Activated CD8-positive, alpha-beta T cell treated with anti-CD3 and anti-CD28 coated beads for 36 hours (primary cell): ENCODE data around the gene KLK5. TPM values are rescaled to one million over a fixed set of nuclear protein-coding genes. Genes with fewer than 3 reads are reported as not detected.

Experiments
- ATAC-seq: fragments of 200-7000 bp; cut with Tn5 transposase; one replicate; pipeline ENCODE4 v1.10.0; 2021; ENCODE audit warnings: mild to moderate bottlenecking, moderate library complexity
- CTCF ChIA-PET: fragments of 350-600 bp; sonication (Branson Sonifier 250); formaldehyde crosslinking; loops from one replicate; lab custom pipeline; 2021; ENCODE audit warnings: antibody characterized with exemption; lab: Charles Lee
- POLR2A ChIA-PET: fragments of 350-600 bp; sonication (Branson Sonifier 250); formaldehyde crosslinking; loops from one replicate; lab custom pipeline; 2021; ENCODE audit warnings: antibody characterized with exemption; lab: Charles Lee
- DNase-seq: peaks from one replicate; pipeline ENCODE4 v3.0.0-alpha.2; 2020
- H3K27ac Mint-ChIP-seq: one replicate; pipeline ENCODE4 v1.8.0; 2021; ENCODE audit warnings: mild to moderate bottlenecking, mixed read lengths
- H3K27me3 Mint-ChIP-seq: one replicate; pipeline ENCODE4 v1.8.0; 2021; ENCODE audit warnings: mixed read lengths
- H3K36me3 Mint-ChIP-seq: one replicate; pipeline ENCODE4 v1.8.0; 2021; ENCODE audit warnings: low read depth, mixed read lengths
- H3K4me1 Mint-ChIP-seq: one replicate; pipeline ENCODE4 v1.8.0; 2021; ENCODE audit warnings: low read depth, mixed read lengths
- H3K4me3 Mint-ChIP-seq: one replicate; pipeline ENCODE4 v1.8.0; 2021; ENCODE audit warnings: mild to moderate bottlenecking, moderate library complexity, mixed read lengths
- H3K9me3 Mint-ChIP-seq: one replicate; pipeline ENCODE4 v1.8.0; 2021; ENCODE audit warnings: mixed read lengths
- intact Hi-C: fragments of 100-400 bp; cut with micrococcal nuclease; formaldehyde crosslinking; loops from one replicate; pipeline ENCODE4 v1.10.0; 2022
- total RNA-seq, 2 experiments: library from RNA; stranded (reverse); gene quantifications; one replicate each; pipeline ENCODE4 v1.2.3, GENCODE V29; 2021
- TF ChIP-seq, protein P1 (sequence below): fragments of 200-600 bp; IDR thresholded peaks from one replicate; pipeline ENCODE4 v1.8.0; 2022; ENCODE audit warnings: antibody characterized with exemption, mild to moderate bottlenecking

KLK5 gene
- total RNA-seq, 2 experiments from 2014 or later: not detected

DNA sequence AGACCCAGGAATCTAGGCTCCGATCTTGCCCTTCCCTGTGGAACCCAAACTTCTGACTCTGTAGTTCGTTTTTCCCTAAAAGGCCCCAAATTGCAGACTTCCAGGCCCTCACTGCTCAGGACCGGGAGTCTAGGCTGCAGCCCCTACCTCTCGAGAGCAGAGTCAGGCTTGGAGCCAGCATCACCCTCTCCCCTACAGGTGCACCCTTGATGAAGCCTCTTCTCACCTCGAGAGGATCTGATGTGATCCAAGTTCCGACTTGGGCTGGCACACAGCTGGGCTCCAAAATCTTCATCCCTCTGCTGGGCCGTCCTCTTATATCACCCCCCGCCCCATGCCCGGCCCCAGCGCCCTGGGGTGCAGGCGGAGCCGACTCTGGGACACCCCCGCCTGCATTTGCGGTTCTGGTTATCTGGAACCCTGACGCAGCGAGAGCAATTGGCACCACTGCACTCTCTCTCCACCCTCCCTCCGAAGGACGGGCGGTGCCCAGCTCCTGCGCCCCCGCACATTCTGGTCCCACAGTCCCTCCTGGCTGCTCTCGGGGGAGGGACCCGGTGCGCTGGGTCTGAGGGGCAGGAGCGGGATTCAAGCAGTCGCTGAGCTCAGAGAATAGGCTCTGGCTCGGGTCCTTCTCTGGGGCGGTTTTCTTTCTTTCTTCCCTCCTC is 30.9 kb upstream of the KLK5 start, which contains the start of gene KLK7:
KLK7 (minus strand) TSS at position 293 of the 668 bp plus-strand sequence. CDS start 1,518 bp downstream, outside the sequence.
- no peak for ATAC-seq
- CTCF ChIA-PET: no interaction called here
- Mint-ChIP-seq H3K36me3 (no peaks in the 10 kb centered on the region), H3K4me3 (no peak within 1 kb of the TSS), H3K9me3 (no peaks in the 10 kb centered on the region), H3K27ac (no peak within 1 kb of the TSS), H3K4me1 (no peaks in the 10 kb centered on the region), H3K27me3 (peaks cover 34% of the 10 kb centered on the region)
- TF ChIP-seq, protein P1, sequence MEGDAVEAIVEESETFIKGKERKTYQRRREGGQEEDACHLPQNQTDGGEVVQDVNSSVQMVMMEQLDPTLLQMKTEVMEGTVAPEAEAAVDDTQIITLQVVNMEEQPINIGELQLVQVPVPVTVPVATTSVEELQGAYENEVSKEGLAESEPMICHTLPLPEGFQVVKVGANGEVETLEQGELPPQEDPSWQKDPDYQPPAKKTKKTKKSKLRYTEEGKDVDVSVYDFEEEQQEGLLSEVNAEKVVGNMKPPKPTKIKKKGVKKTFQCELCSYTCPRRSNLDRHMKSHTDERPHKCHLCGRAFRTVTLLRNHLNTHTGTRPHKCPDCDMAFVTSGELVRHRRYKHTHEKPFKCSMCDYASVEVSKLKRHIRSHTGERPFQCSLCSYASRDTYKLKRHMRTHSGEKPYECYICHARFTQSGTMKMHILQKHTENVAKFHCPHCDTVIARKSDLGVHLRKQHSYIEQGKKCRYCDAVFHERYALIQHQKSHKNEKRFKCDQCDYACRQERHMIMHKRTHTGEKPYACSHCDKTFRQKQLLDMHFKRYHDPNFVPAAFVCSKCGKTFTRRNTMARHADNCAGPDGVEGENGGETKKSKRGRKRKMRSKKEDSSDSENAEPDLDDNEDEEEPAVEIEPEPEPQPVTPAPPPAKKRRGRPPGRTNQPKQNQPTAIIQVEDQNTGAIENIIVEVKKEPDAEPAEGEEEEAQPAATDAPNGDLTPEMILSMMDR: no peak
- peak; percentile 8 for DNase-seq
- intact Hi-C loops: no loop called here
- POLR2A ChIA-PET: no interaction called here

- no peak for ATAC-seq
- Mint-ChIP-seq H3K4me1 (no peaks in the 10 kb centered on the region), H3K36me3 (no peaks in the 10 kb centered on the region), H3K4me3 (no peak overlapping the region), H3K9me3 (no peaks in the 10 kb centered on the region), H3K27ac (no peak overlapping the region), H3K27me3 (peaks cover 34% of the 10 kb centered on the region)
- ChIA-PET CTCF (no interaction called here), POLR2A (no interaction called here)
- DNase-seq: no peak
- intact Hi-C loops: no loop called here
- TF ChIP-seq, protein P1: no peak
Measured at GRCh38 chr19:50982186-50982585, 29.3 kb upstream of the KLK5 start.

DNA sequence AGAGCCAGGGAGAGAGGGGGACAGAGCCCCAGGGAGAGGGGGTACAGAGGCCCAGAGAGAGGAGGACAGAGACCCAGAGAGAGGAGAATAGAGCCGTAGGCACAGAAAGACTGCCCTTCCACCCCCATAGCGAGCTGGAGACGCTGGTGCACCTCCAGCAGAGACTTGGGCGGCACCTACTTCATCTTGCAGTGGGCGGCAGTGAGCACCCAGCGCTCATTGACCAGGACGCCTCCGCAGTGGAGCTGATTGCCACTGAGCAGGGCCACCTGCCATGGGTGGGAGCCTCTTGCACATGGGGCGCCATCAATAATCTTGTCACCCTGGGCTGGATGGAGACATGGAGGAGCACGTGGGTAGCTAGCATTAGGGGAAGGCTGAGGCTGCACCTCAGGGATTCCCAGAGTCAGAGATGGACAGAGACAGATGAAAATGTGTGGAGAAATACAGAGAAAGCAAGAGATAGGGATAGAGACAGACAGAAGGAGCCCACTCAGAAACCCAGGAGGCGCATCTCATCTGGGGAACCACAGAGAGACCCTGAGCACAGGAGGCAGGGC is 28.8 kb upstream of the KLK5 start:
- H3K4me3 Mint-ChIP-seq: no peak overlapping the region
- DNase-seq: no peak
- no peaks in the 10 kb centered on the region for H3K36me3 Mint-ChIP-seq
- ATAC-seq: no peak
- H3K27me3 Mint-ChIP-seq: peaks cover 37% of the 10 kb centered on the region
- H3K4me1 Mint-ChIP-seq: no peaks in the 10 kb centered on the region
- H3K27ac Mint-ChIP-seq: no peak overlapping the region
- no peaks in the 10 kb centered on the region for H3K9me3 Mint-ChIP-seq
- CTCF ChIA-PET: no interaction called here
- POLR2A ChIA-PET: no interaction called here
- intact Hi-C loops: no loop called here
- TF ChIP-seq, protein P1: no peak

- ChIA-PET CTCF (no interaction called here), POLR2A (no interaction called here)
- H3K27me3 Mint-ChIP-seq: peaks cover 43% of the 10 kb centered on the region
- H3K36me3 Mint-ChIP-seq: no peaks in the 10 kb centered on the region
- H3K4me1 Mint-ChIP-seq: no peaks in the 10 kb centered on the region
- no peaks in the 10 kb centered on the region for H3K9me3 Mint-ChIP-seq
- TF ChIP-seq, protein P1: no peak
- no peak for DNase-seq
- H3K4me3 Mint-ChIP-seq: no peak overlapping the region
- ATAC-seq: no peak
- intact Hi-C loops: no loop called here
- no peak overlapping the region for H3K27ac Mint-ChIP-seq
Measured at GRCh38 chr19:50980208-50980607, 27.4 kb upstream of the KLK5 start.

- ATAC-seq (no peak), DNase-seq (no peak)
- no peaks in the 10 kb centered on the region for H3K9me3 Mint-ChIP-seq
- no peak overlapping the region for H3K4me3 Mint-ChIP-seq
- POLR2A ChIA-PET: no interaction called here
- no peaks in the 10 kb centered on the region for H3K4me1 Mint-ChIP-seq
- TF ChIP-seq, protein P1: no peak
- peaks cover 39% of the 10 kb centered on the region for H3K27me3 Mint-ChIP-seq
- intact Hi-C loops: no loop called here
- H3K27ac Mint-ChIP-seq: no peak overlapping the region
- CTCF ChIA-PET: no interaction called here
- no peaks in the 10 kb centered on the region for H3K36me3 Mint-ChIP-seq
Measured at GRCh38 chr19:50979758-50980157, 26.9 kb upstream of the KLK5 start.
